Inflammatory macrophage treated with lipopolysaccharide for 4 hours (primary cell): Measurements from ENCODE around the gene CYP2W1.
"Not testable (repeated sequence)": the region's sequence is repeated elsewhere in the genome, so short reads cannot be mapped to it uniquely, and the experiment has no call there.

Experiments used
- DNase-seq: peaks from one replicate; pipeline ENCODE4 v3.0.0-alpha.2; 2020

CYP2W1 gene

GRCh38 chr7:999941-1000935 is 17.3 kb downstream of the CYP2W1 start:
- no peak for DNase-seq

- DNase-seq, result not testable (repeated sequence)
These were observed 18.2 kb downstream of the CYP2W1 start for GRCh38 chr7:1001069-1001770.

- DNase-seq, result not testable (repeated sequence)
These were observed 19.0 kb downstream of the CYP2W1 start for GRCh38 chr7:1002026-1002425.

GRCh38 chr7:1002445-1002844 is 19.5 kb downstream of the CYP2W1 start:
- not testable (repeated sequence) for DNase-seq

GRCh38 chr7:1004018-1004852 is 21.3 kb downstream of the CYP2W1 start:
- DNase-seq, result no peak

GRCh38 chr7:1005303-1005702 is 22.3 kb downstream of the CYP2W1 start:
- no peak for DNase-seq

GRCh38 chr7:1007901-1008300 is 24.9 kb downstream of the CYP2W1 start:
- DNase-seq, result no peak

- DNase-seq, result no peak
These were observed 25.9 kb downstream of the CYP2W1 start for GRCh38 chr7:1008733-1009363.

GRCh38 chr7:1009747-1010146 is 26.8 kb downstream of the CYP2W1 start:
- DNase-seq, result no peak

GRCh38 chr7:1010226-1010625 is 27.2 kb downstream of the CYP2W1 start:
- DNase-seq, result no peak

- DNase-seq, result no peak
These were observed 28.5 kb downstream of the CYP2W1 start for GRCh38 chr7:1011297-1012003.

GRCh38 chr7:1012004-1012715 is 29.2 kb downstream of the CYP2W1 start:
- DNase-seq, result no peak

GRCh38 chr7:1012716-1013095 is 29.7 kb downstream of the CYP2W1 start:
- DNase-seq, result no peak

GRCh38 chr7:1013581-1013980 is 30.6 kb downstream of the CYP2W1 start:
- DNase-seq, result no peak

- DNase-seq, result no peak
These were observed 31.7 kb downstream of the CYP2W1 start for GRCh38 chr7:1014681-1015080.

GRCh38 chr7:1015196-1016121 is 32.5 kb downstream of the CYP2W1 start:
- DNase-seq, result no peak

- DNase-seq, result no peak
These were observed 33.9 kb downstream of the CYP2W1 start for GRCh38 chr7:1016577-1017531.

GRCh38 chr7:1017586-1018333 is 34.8 kb downstream of the CYP2W1 start:
- no peak for DNase-seq
